GM18505 (cell line): Measurements from ENCODE around the gene PAK3.

Experiments
- ATAC-seq: cut with Tn5 transposase; IDR thresholded peaks from one replicate; pipeline ENCODE4 v1.9.1; 2021; ENCODE audit not compliant: unreplicated experiment
- POLR2A ChIP-seq: IDR thresholded peaks from 4 replicates; pipeline ENCODE4 v1.6.1; 2011; ENCODE audit warnings: borderline replicate concordance; ENCODE audit not compliant: insufficient read depth, insufficient read length; ENCODE audit errors: extremely low read depth

The PAK3 gene

DNA sequence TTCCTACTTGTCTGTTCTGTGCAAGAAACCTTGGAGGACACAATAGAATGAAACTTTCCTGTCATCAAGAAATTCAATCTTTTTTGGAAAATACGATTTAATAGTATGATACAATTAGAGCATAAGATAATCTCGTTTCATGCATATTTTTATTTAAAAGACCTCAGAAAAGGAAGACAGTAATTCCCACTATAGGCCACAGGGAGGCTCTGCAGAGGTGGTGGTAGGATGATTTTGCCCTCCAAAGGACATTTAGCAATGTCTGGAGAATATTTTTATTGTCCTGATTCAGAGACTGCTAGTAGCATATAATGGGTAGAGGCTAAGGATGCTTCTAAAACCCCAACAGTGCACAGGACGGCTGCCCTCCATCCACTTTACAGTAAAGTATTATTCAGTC, 68.7 kb downstream of the PAK3 start:
- TF ChIP-seq POLR2A, result no peak
- no peak for ATAC-seq

DNA sequence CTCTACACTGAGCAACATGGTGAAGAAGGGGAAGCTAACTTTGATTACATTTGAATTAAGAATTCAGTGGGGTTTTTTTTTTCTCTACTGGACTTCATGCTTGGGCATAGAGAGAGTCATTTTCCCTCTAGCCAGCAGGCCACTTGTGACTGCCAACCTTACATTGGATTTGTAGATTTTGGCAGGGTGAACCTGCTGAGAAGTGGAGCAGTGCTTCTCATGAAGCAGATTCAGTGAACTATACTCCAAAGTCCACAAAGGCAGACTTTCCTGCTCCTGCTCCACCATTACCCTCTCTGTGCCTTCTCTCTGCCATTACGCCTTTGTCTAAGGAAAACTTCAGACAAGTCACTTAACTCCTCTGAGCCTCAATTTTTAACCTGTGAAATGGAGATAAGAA, 69.9 kb downstream of the PAK3 start:
- ATAC-seq, result no peak
- TF ChIP-seq POLR2A, result no peak

DNA sequence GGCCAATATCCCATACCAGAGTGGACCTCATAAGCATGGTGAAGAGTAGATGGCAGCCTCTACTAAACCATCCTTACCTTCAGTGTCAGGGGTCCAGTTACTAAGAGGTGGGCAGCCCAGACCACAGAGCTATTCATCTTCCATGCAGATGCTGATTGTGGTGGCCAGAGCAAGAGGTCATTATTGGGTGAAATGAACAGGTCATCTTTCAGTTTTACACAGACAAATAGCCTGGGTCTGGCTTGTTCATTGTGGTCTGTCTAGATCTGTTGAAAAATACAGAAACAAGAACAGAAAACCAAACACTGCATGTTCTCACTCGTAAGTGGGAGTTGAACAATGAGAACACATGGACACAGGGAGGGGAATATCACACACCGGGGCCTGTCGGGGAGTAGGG, 71.3 kb downstream of the PAK3 start:
- no peak for TF ChIP-seq POLR2A
- no peak for ATAC-seq

DNA sequence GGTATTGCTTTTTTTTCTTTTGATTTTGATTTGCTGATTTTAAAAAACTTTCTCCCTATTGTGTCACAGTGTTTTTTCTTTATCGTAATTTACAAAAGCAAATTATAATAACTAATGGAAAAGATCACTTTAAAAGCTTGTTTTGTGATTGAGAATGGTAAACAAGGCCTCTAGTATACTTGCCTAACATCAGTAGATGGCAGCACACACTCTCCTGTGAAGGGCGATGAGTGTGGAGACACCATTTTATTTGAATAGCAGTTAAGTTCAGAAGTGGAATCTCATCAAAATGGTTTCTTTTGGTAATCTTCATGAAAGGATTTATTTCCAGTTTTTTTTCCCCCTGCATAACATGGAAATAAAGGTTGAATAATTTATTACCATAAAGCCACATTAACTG, 72.3 kb downstream of the PAK3 start:
- TF ChIP-seq POLR2A, result no peak
- no peak for ATAC-seq

DNA sequence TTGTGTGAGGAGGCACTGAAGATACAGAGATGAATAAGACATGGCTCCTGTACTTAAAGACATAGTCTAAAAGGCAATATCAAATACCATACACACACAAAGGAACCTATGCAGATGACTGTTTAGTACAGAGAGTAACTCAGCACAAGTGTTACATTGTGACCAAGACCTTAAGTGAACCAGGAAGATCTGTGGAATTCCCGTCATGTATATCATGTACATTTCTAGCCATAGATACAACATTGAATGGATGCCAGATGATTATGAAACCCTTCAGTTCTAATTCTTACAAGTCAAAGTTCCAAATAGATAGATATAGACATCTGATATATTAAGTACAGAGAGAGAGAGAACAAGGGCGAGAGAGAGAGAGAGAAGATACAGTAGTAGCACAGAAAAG, 73.2 kb downstream of the PAK3 start:
- ATAC-seq, result no peak
- no peak for TF ChIP-seq POLR2A

DNA sequence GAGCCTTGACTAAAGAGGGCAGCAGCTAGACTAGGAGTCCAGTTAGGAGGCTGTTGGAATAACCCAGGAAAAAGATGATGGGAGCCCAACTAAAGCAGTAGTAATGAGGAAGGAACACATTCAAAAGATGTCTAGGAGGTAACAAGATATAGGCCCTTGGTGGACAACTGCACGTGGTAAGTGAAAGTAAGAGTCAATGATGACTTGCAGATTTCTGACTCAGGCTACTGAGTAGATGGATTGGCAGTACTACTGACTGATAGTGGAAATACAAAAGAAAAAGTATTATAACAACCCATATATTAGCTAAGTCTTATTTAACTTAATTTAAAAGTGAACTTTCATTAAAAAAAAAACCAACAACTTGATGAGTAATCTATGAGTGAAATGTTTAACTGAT, 74.0 kb downstream of the PAK3 start:
- ATAC-seq, result no peak
- TF ChIP-seq POLR2A, result no peak

DNA sequence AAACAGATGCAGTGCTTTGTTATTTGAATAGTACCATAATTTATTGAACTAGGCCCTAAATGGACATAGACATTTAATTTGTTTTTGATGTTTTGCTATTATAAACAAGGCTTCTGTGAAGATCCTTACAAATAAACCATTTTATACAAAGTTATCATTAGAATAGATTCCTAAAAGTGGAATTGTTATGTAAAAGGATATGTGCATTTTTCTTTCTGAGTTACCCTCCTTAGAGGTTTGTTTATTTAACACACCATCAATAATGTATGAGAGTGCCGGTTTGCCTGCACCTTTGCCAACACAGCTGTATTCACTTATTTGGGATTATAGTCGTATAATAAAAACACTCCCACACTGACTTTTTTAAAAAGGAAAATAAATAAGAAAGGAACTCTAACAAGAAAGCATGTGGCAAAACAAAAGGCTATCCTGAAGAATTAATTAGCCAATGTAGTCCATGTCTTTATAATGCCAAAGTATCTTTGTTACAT, 84.8 kb downstream of the PAK3 start:
- no peak for ATAC-seq

DNA sequence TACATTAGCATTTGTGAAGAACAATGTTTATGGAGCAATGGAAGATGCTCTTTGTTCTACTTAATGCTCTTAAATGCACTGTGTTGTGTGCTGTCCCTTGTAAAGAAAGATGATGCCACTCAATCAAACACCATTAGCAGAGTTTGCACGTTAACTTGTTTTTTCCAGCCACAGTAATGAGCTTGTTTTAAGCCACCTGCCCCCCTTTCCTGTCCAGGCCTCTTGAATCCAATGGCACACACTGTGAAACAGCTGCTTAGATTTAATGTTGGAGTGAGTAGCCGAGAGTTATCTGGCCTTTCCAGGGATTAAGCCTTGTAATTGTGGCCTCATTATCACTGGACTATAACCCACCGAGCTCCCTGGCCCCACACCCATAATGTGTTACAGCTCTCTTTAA, 86.0 kb downstream of the PAK3 start:
- no peak for TF ChIP-seq POLR2A
- ATAC-seq, result no peak

More for the DNA sequence above, 84.8 kb downstream of the PAK3 start:
- TF ChIP-seq POLR2A, result no peak

DNA sequence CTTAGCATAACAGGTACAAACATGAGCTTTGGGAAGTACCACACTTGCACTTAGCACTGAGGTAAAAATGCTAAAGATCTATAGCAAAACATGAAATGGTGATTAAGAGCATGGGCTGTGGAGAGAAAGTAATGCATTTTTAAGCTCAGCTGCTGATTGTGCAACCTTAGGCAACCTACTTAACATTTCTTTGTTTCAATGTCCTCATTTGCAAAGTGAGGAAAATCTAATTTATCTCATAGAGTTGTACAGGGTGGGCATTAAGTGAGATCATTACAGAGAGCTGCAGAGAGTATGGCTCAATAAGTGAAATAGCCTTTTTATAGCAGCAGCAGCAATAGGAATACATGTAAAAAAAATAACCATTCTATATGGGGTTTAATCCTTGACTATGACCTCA, 87.0 kb downstream of the PAK3 start:
- TF ChIP-seq POLR2A, result no peak
- no peak for ATAC-seq

DNA sequence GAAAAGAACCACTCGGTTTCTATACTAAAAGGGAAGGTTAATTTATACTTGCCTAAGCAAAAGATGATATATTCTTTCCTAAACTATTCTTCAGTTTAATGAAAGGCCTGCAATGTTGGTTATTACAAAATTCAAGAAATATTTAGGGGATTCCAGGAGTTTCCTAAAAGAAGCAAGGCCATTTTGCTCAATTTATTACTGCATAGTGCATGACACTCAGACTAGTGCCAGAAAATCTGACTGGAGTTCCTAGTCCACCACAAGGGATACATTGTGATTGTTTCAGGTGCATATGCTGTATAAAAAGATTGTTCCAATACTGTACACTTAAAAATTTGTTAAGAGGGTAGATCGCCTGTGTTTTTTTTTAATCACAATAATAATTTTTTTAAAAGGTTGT, 95.6 kb downstream of the PAK3 start:
- no peak for TF ChIP-seq POLR2A
- no peak for ATAC-seq

DNA sequence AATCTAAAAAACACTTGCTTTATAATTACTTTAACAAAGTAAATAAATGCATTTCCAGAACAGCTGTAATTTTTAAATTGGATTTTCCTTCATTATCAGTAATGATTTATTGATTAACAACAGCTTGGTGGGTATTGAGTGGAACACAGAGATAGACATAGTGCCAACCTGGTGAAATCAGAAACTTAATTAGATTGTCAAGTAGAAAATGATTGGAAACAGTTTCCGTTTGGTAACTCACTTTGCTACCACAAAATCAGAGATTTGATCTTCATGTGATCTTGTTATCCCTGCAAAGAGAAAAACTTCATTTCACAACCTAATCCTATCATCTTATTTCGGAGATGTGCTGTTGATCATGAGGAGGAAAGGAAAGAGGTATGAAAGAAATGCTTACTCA, 103.5 kb downstream of the PAK3 start:
- no peak for TF ChIP-seq POLR2A
- no peak for ATAC-seq

DNA sequence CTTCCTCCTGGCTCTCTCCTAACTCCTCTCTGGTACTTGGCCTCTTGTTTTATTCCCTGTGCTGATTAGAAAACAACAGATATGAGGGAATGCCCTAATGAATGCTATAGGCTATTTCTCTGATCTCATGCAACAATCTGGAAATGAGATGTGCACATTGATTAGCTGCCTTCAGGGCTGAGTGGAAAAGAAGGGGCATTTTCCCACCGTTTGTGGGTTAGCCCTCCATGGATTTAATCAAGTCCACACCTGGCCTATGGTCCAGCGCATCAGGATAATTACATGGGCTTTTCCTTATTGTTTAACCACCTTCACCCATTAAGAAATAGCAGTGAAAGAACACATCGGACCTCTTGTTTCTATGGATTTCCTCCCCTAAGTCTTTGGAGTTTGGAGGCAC, 104.3 kb downstream of the PAK3 start:
- TF ChIP-seq POLR2A, result no peak
- no peak for ATAC-seq

DNA sequence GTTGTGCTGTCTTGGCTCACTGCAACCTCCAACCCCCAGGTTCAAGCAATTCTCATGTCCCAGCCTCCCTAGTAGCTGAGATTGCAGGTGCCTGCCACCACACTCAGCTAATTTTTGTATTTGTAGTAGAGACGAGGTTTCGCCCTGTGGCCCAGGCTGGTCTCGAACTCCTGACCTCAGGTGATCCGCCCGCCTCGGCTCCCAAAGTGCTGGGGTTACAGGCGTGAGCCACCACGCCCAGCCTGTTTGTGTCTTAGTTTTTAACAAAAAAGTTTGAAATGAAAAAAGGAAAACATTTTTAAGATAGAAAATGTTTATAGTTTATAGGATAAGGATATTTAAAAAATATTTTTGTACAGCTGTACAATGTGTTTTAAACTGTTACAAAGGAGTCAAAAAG, 111.9 kb downstream of the PAK3 start:
- ATAC-seq, result no peak
- no peak for TF ChIP-seq POLR2A

DNA sequence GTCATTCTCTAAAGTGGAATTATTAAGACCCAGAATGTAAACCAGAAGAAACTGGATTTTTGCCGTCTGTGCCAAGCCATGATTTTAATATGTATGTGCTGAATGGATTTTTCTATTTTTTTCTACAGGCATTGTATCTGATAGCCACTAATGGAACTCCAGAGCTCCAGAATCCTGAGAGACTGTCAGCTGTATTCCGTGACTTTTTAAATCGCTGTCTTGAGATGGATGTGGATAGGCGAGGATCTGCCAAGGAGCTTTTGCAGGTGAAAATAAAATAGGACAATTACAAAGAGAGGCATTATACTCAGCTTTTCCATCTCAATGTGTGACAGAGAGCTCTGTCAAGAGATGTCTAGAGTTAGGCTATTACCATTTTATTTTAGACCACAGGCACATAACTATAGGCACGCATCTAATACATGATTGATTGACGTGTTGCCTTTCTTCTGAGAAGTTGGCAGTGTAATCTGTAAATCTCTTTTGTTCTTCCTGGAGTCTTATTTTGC, 120.4 kb downstream of the PAK3 start:
- ATAC-seq, result no peak
- TF ChIP-seq POLR2A, result no peak

DNA sequence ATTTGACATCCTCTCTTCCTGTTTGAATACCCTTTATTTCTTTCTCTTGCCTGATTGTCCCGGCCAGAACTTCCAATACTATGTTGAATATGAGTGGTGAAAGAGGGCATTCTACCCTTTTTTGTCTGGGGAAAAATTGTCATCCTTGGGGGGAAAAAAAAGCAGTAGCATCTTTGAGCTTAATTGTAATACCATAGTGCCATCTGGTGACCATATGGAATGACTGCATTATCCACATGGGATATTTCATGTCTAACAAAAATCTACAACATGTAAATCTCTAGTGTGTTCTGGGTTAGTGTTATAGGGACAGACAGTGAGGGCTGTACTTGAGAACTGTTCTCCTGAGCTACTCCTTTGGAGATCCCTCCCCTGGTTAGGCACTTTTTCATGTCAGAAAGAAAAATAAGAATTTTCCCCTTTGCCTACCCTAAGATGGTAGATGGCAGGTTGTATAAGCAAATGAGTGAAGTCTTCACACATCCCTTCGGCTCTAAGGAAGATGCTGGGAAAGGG, 148.3 kb downstream of the PAK3 start:
- no peak for ATAC-seq

DNA sequence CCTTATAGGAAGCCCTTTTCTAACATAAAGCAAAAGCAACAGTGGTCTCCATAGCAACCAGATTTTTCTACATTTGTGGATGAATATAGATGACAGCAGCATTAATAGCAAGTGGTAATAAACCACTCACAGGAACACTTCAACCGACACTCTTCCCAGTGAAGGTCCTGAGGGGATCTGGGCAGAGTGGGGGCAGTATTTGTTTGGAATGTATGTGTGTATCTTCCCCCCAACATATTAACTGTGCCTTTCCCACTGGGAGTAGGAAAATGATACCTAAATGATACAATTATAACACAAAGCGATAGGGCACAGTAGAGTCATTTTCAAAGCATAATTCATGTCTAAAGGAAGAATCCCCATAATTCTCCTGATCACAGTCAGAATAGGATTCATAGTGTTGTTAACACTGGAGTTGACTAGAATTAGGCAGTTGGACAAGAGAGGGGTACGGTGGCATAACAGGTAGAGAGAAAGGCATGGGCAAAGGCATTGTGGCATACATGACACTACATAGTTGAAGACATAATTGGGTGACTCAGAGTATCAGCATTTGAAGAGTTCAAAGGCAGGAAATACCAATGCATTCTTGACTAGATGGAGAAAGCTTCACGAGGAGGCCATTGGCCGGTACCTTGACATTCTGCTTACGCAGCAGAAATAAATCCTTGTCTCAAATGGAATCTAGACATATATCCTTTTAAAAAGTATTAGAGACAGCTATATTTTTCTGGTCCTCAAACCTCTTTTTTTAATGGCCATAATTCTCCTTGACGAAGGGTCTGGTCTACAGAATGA, 159.1 kb downstream of the PAK3 start:
- TF ChIP-seq POLR2A, result no peak
- no peak for ATAC-seq

More for the DNA sequence above, 148.3 kb downstream of the PAK3 start:
- no peak for TF ChIP-seq POLR2A
